ENCODE results near the gene ANOS1.

- no peak for TF ChIP-seq CTCF (IDR thresholded peaks at IDR 0.05)
- no peak for TF ChIP-seq POLR2AphosphoS5 (IDR thresholded peaks at IDR 0.05; ENCODE audit: low read depth, low read length)
These were observed 27.8 kb downstream of the ANOS1 start for GRCh38 chrX:8704184-8704583.

Data from Panc1 (cell line).